IMR-90 (cell line): ENCODE data around the gene TFAP2A. TPM values are rescaled to one million over a fixed set of nuclear protein-coding genes. Genes with fewer than 3 reads are reported as not detected.

Source experiments
- ATAC-seq: fragments of 200-7000 bp; cut with Tn5 transposase; 2 replicates; pipeline ENCODE4 v1.9.1; 2020; ENCODE audit warnings: low read depth, mild to moderate bottlenecking, moderate library complexity
- BruUV-seq: library from RNA; stranded (reverse); fragments of 400-500 nt; replicated peaks from 2 replicates; lab custom pipeline; 2021; lab: Mats Ljungman, UMichigan
- CTCF ChIA-PET: fragments of 300-600 bp; formaldehyde crosslinking; extraction: SDS; loops from one replicate; lab custom pipeline; 2021; ENCODE audit warnings: antibody characterized with exemption; lab: Yijun Ruan, JAX
- POLR2A ChIA-PET: fragments of 300-600 bp; sonication (Branson Sonifier 250); formaldehyde crosslinking; loops from one replicate; lab custom pipeline; 2022; ENCODE audit warnings: antibody characterized with exemption; ENCODE audit not compliant: unreplicated experiment; lab: Charles Lee
- DNase-seq: peaks from one replicate; pipeline ENCODE4 v3.0.0; 2013
- H2AFZ ChIP-seq: replicated peaks from 2 replicates; pipeline ENCODE3; 2013; ENCODE audit warnings: low read length, mild to moderate bottlenecking; ENCODE audit not compliant: poor library complexity
- H2AK5ac ChIP-seq: 2 replicates; pipeline ENCODE4 v1.6.1; 2013; ENCODE audit warnings: low read depth, low read length, inconsistent platforms
- H2AK9ac ChIP-seq: replicated peaks from 2 replicates; pipeline ENCODE3; 2013; ENCODE audit warnings: mild to moderate bottlenecking, low read depth, low read length, moderate library complexity; ENCODE audit not compliant: poor library complexity
- H2BK120ac ChIP-seq: 2 replicates; pipeline ENCODE4 v1.6.1; 2013; ENCODE audit warnings: low read depth, low read length, inconsistent platforms
- H2BK15ac ChIP-seq: 3 replicates; pipeline ENCODE4 v1.6.1; 2013; ENCODE audit warnings: low read depth, low read length, inconsistent platforms
- H2BK20ac ChIP-seq: 2 replicates; pipeline ENCODE4 v1.6.1; 2013; ENCODE audit warnings: low read depth, mild to moderate bottlenecking, inconsistent platforms, low read length, moderate library complexity
- H2BK5ac ChIP-seq: 2 replicates; pipeline ENCODE4 v1.6.1; 2013; ENCODE audit warnings: mild to moderate bottlenecking, low read depth, low read length, inconsistent platforms; ENCODE audit not compliant: poor library complexity, severe bottlenecking
- H3K14ac ChIP-seq: replicated peaks from 2 replicates; pipeline ENCODE4 v1.6.1; 2013; ENCODE audit warnings: low read depth, low read length, inconsistent platforms
- H3K18ac ChIP-seq: 2 replicates; pipeline ENCODE4 v1.6.1; 2013; ENCODE audit warnings: low read depth, low read length, control low read depth
- H3K23ac ChIP-seq: 2 replicates; pipeline ENCODE4 v1.6.1; 2013; ENCODE audit warnings: low read depth, low read length, inconsistent platforms
- H3K27ac ChIP-seq: 2 replicates; pipeline ENCODE4 v1.5.1; 2013; ENCODE audit warnings: mild to moderate bottlenecking, control low read depth, low read length; ENCODE audit not compliant: insufficient read depth
- H3K27me3 ChIP-seq: 2 replicates; pipeline ENCODE4 v1.6.1; 2013; ENCODE audit warnings: low read length; ENCODE audit not compliant: control insufficient read depth, insufficient read depth
- H3K36me3 ChIP-seq: 2 replicates; pipeline ENCODE4 v1.6.1; 2013; ENCODE audit warnings: low read length, mixed read lengths; ENCODE audit not compliant: control insufficient read depth, insufficient read depth
- H3K4ac ChIP-seq: 2 replicates; pipeline ENCODE4 v1.6.1; 2013; ENCODE audit warnings: low read depth, low read length, inconsistent platforms
- H3K4me1 ChIP-seq: 2 replicates; pipeline ENCODE4 v1.6.1; 2013; ENCODE audit warnings: low read length, mixed read lengths; ENCODE audit not compliant: control insufficient read depth, insufficient read depth
- H3K4me2 ChIP-seq: 2 replicates; pipeline ENCODE4 v1.6.1; 2013; ENCODE audit warnings: low read depth, mild to moderate bottlenecking, control low read depth, low read length, moderate library complexity
- H3K4me3 ChIP-seq: 2 replicates; pipeline ENCODE4 v1.5.1; 2013; ENCODE audit warnings: low read depth, mild to moderate bottlenecking, control low read depth, low read length, moderate library complexity; ENCODE audit not compliant: insufficient read depth
- H3K56ac ChIP-seq: 2 replicates; pipeline ENCODE4 v1.6.1; 2013; ENCODE audit warnings: low read length, inconsistent platforms; ENCODE audit not compliant: insufficient read depth; ENCODE audit errors: extremely low read depth
- H3K79me1 ChIP-seq, 2 experiments: 2 replicates each; pipeline ENCODE4 v1.6.1; 2013; ENCODE audit warnings: low read length in 2 of 2, inconsistent platforms in 1 of 2, low read depth in 1 of 2
- H3K9ac ChIP-seq: 2 replicates; pipeline ENCODE4 v1.6.1; 2013; ENCODE audit warnings: low read depth, low read length, control low read depth
- H3K9me1 ChIP-seq: 2 replicates; pipeline ENCODE4 v1.6.1; 2013; ENCODE audit warnings: low read length, inconsistent platforms; ENCODE audit not compliant: insufficient read depth
- H3K9me3 ChIP-seq: 2 replicates; pipeline ENCODE4 v1.6.1; 2013; ENCODE audit warnings: low read length; ENCODE audit not compliant: control insufficient read depth, insufficient read depth
- H4K20me1 ChIP-seq: 2 replicates; pipeline ENCODE4 v1.6.1; 2013; ENCODE audit warnings: low read length, inconsistent platforms; ENCODE audit not compliant: insufficient read depth
- H4K5ac ChIP-seq: 2 replicates; pipeline ENCODE4 v1.6.1; 2013; ENCODE audit warnings: mild to moderate bottlenecking, low read depth, low read length, control low read depth
- H4K8ac ChIP-seq, 2 experiments: 2 replicates each; pipeline ENCODE4 v1.6.1; 2013; ENCODE audit warnings: low read depth in 2 of 2, low read length in 2 of 2, control low read depth in 1 of 2, inconsistent platforms in 1 of 2
- H4K91ac ChIP-seq: 2 replicates; pipeline ENCODE4 v1.6.1; 2013; ENCODE audit warnings: low read depth, low read length, inconsistent platforms; ENCODE audit not compliant: insufficient read depth
- BHLHE40 ChIP-seq: fragments of 150-350 bp; IDR thresholded peaks from 2 replicates; pipeline ENCODE4 v1.6.1; 2016; ENCODE audit warnings: mild to moderate bottlenecking, low read depth, low read length
- CEBPB ChIP-seq: IDR thresholded peaks from 2 replicates; pipeline ENCODE4 v1.6.1; 2012; ENCODE audit warnings: low read depth, low read length, improper control_type of control experiment
- CHD1 ChIP-seq: IDR thresholded peaks from 2 replicates; pipeline ENCODE4 v1.6.1; 2012; ENCODE audit warnings: low read depth, low read length, improper control_type of control experiment
- CTCF ChIP-seq: conservative IDR thresholded peaks from 2 replicates; pipeline ENCODE4 v1.5.1; 2012; ENCODE audit warnings: mild to moderate bottlenecking, low read depth, low read length, improper control_type of control experiment
- ELK1 ChIP-seq: fragments of 150-350 bp; IDR thresholded peaks from 2 replicates; pipeline ENCODE4 v1.6.1; 2016; ENCODE audit warnings: low read depth, mild to moderate bottlenecking, low read length, moderate library complexity, borderline replicate concordance
- FOS ChIP-seq: fragments of 150-350 bp; IDR thresholded peaks from 2 replicates; pipeline ENCODE4 v1.6.1; 2016; ENCODE audit warnings: low read depth, low read length
- MAFK ChIP-seq: IDR thresholded peaks from 2 replicates; pipeline ENCODE4 v1.6.1; 2012; ENCODE audit warnings: low read depth, low read length, improper control_type of control experiment
- MAZ ChIP-seq: IDR thresholded peaks from 2 replicates; pipeline ENCODE4 v1.6.1; 2012; ENCODE audit warnings: low read depth, mild to moderate bottlenecking, low read length, improper control_type of control experiment, moderate library complexity, borderline replicate concordance
- MXI1 ChIP-seq: IDR thresholded peaks from 2 replicates; pipeline ENCODE4 v1.6.1; 2012; ENCODE audit warnings: low read depth, mild to moderate bottlenecking, low read length, moderate library complexity, borderline replicate concordance
- NFE2L2 ChIP-seq: fragments of 150-350 bp; IDR thresholded peaks from 2 replicates; pipeline ENCODE4 v1.6.1; 2016; ENCODE audit warnings: low read depth, mild to moderate bottlenecking, low read length
- POLR2A ChIP-seq: IDR thresholded peaks from 2 replicates; pipeline ENCODE4 v1.6.1; 2012; ENCODE audit warnings: mild to moderate bottlenecking, low read depth, low read length
- RAD21 ChIP-seq: IDR thresholded peaks from 2 replicates; pipeline ENCODE4 v1.6.1; 2012; ENCODE audit warnings: low read length, improper control_type of control experiment
- RCOR1 ChIP-seq: IDR thresholded peaks from 2 replicates; pipeline ENCODE4 v1.6.1; 2012; ENCODE audit warnings: mild to moderate bottlenecking, low read length, improper control_type of control experiment; ENCODE audit not compliant: insufficient replicate concordance
- RFX5 ChIP-seq: IDR thresholded peaks from 2 replicates; pipeline ENCODE4 v1.8.0; 2012; ENCODE audit warnings: low read depth, mild to moderate bottlenecking, low read length, moderate library complexity
- SMC3 ChIP-seq: fragments of 150-350 bp; IDR thresholded peaks from 2 replicates; pipeline ENCODE4 v1.6.1; 2016; ENCODE audit warnings: low read depth, mild to moderate bottlenecking, antibody characterized with exemption, low read length, moderate library complexity
- USF2 ChIP-seq: fragments of 150-350 bp; IDR thresholded peaks from 2 replicates; pipeline ENCODE4 v1.6.1; 2017; ENCODE audit warnings: mild to moderate bottlenecking, antibody characterized with exemption, low read length, low read depth
- WGBS, 2 experiments: methylation state at CpG; one replicate each; pipeline versions ENCODE4 v1.1.5 to v1.1.7; 2013; ENCODE audit warnings: missing lambda C conversion rate in 2 of 2; ENCODE audit not compliant: insufficient read length in 1 of 2; ENCODE audit errors: extremely low coverage in 2 of 2; 5-methylcytosine and 5-hydroxymethylcytosine counted together
- dilution Hi-C: fragments of 300-500 bp; cut with HindIII; formaldehyde crosslinking; loops from one replicate; pipeline ENCODE4 v1.14.3; 2018; ENCODE audit warnings: low sequenced_read_pairs; ENCODE audit not compliant: unreplicated experiment
- in situ Hi-C: fragments of 300-500 bp; cut with MboI; formaldehyde crosslinking; loops from 3 replicates; pipeline ENCODE4 v1.14.3; 2019; ENCODE audit warnings: low sequenced_read_pairs, inconsistent platforms, mixed read lengths
- intact Hi-C: fragments of 100-400 bp; cut with micrococcal nuclease; formaldehyde crosslinking; loops from 2 replicates; pipeline ENCODE4 v1.10.0; 2022
- polyA plus RNA-seq, 3 experiments: library from polyadenylated mRNA; depleted of rRNA; stranded (reverse); fragments of >200 nt; gene quantifications; 2 replicates each; pipeline ENCODE4 v1.2.3, GENCODE V29; 2012; ENCODE audit warnings: low replicate concordance in 1 of 3
- total RNA-seq: library from RNA; depleted of rRNA; stranded (reverse); fragments of >200 nt; gene quantifications from 2 replicates; pipeline ENCODE4 v1.2.3, GENCODE V29; 2012

TFAP2A gene
- total and polyA plus RNA-seq, 2 of the 4 experiments (the other 2 are of a cell fraction), result 0.72 to 7.1 TPM

- ChIA-PET POLR2A (no interaction called here), CTCF (no interaction called here)
- Histone ChIP-seq H3K4ac (no peak overlapping the region), H3K23ac (no peak overlapping the region), H2BK15ac (no peak overlapping the region), H3K56ac (no peak overlapping the region), H3K14ac (no peak overlapping the region), H3K18ac (no peak overlapping the region), H2AK5ac (no peak overlapping the region), H4K5ac (no peak overlapping the region), H4K20me1 (no peaks in the 10 kb centered on the region), H3K27ac (no peak overlapping the region), H2BK5ac (no peak overlapping the region), H3K9me1 (no peaks in the 10 kb centered on the region), H3K9me3 (peaks cover 4% of the 10 kb centered on the region; the same call in 1 of the 2 replicates), H3K9ac (no peak overlapping the region), H2BK120ac (no peak overlapping the region), H3K4me2 (no peak overlapping the region), H4K91ac (no peak overlapping the region), H2BK20ac (no peak overlapping the region), H3K79me1 (no peaks in the 10 kb centered on the region), H2AK9ac (no peak overlapping the region), H2AFZ (no peak overlapping the region), H3K27me3 (no peaks in the 10 kb centered on the region), H3K4me3 (no peak overlapping the region), H3K36me3 (no peaks in the 10 kb centered on the region), H4K8ac (no peak overlapping the region), H3K4me1 (no peaks in the 10 kb centered on the region)
- ATAC-seq, result no peak
- no peak for TF ChIP-seq MAFK
- no peak for TF ChIP-seq BHLHE40
- TF ChIP-seq USF2, result no peak
- TF ChIP-seq POLR2A, result no peak
- TF ChIP-seq RFX5, result no peak
- TF ChIP-seq MXI1, result no peak
- TF ChIP-seq CEBPB, result no peak
- no peak for TF ChIP-seq RCOR1
- no peak for TF ChIP-seq FOS
- no peak for TF ChIP-seq MAZ
- no peak for TF ChIP-seq CTCF
- no peak for TF ChIP-seq SMC3
- TF ChIP-seq CHD1, result no peak
- no peak for TF ChIP-seq ELK1
- no peak for TF ChIP-seq RAD21
- no peak for TF ChIP-seq NFE2L2
- WGBS, 2 experiments, result no CpG with 5 or more reads among the region's 4 CpGs
- in situ Hi-C loops (no loop called here), intact Hi-C loops (no loop called here), dilution Hi-C loops (no loop called here)
- DNase-seq, result no peak
- no TSS peak for BruUV-seq
Observed at GRCh38 chr6:10361428-10361827, 53.4 kb downstream of the TFAP2A start.
